ENCODE data around the gene EXOC4. TPM values are rescaled to one million over a fixed set of nuclear protein-coding genes. Genes with fewer than 3 reads are reported as not detected.

Gene EXOC4
- total RNA-seq, 1 donor from 2014 or later = 103 TPM

- H3K4me3 Mint-ChIP-seq = no peak overlapping the region
- H3K27ac Mint-ChIP-seq = no peak overlapping the region
- POLR2A ChIA-PET = no interaction called here
- intact Hi-C loops (cut with micrococcal nuclease) = no loop called here
- CTCF ChIA-PET = no interaction called here
- peaks cover 23% of the 10 kb centered on the region for H3K36me3 Mint-ChIP-seq (ENCODE audit: low read depth)
- TF ChIP-seq CTCF (IDR thresholded peaks at IDR 0.05) = no peak
- peaks cover 3% of the 10 kb centered on the region for H3K9me3 Mint-ChIP-seq
- ATAC-seq (ENCODE audit: low read depth) (no peak), DNase-seq (no peak)
- H3K4me1 Mint-ChIP-seq = peaks cover 4% of the 10 kb centered on the region
- H3K27me3 Mint-ChIP-seq = no peaks in the 10 kb centered on the region
Observed at GRCh38 chr7:133364959-133365690, 112.2 kb downstream of the EXOC4 start.

- peaks cover 4% of the 10 kb centered on the region for H3K4me1 Mint-ChIP-seq
- ChIA-PET POLR2A (no interaction called here), CTCF (no interaction called here)
- no peak for TF ChIP-seq CTCF (IDR thresholded peaks at IDR 0.05)
- intact Hi-C loops (cut with micrococcal nuclease) = no loop called here
- no peak overlapping the region for H3K4me3 Mint-ChIP-seq
- H3K27ac Mint-ChIP-seq = no peak overlapping the region
- no peaks in the 10 kb centered on the region for H3K27me3 Mint-ChIP-seq
- H3K9me3 Mint-ChIP-seq = peaks cover 3% of the 10 kb centered on the region
- DNase-seq = no peak
- ATAC-seq (ENCODE audit: low read depth) = no peak
- H3K36me3 Mint-ChIP-seq (ENCODE audit: low read depth) = peaks cover 17% of the 10 kb centered on the region
Observed at GRCh38 chr7:133365917-133366316, 113.0 kb downstream of the EXOC4 start.

- intact Hi-C loops (cut with micrococcal nuclease) = no loop called here
- no peaks in the 10 kb centered on the region for H3K27me3 Mint-ChIP-seq
- H3K36me3 Mint-ChIP-seq (ENCODE audit: low read depth) = peaks cover 8% of the 10 kb centered on the region
- H3K4me1 Mint-ChIP-seq = peaks cover 4% of the 10 kb centered on the region
- ChIA-PET POLR2A (interaction anchor here (0.6 kb wide), 1 partner anchor 114 kb away, joined by 4 read pairs; no protein-coding TSS in a partner anchor), CTCF (no interaction called here)
- no peak overlapping the region for H3K4me3 Mint-ChIP-seq
- no peak for TF ChIP-seq CTCF (IDR thresholded peaks at IDR 0.05)
- H3K27ac Mint-ChIP-seq = no peak overlapping the region
- no peaks in the 10 kb centered on the region for H3K9me3 Mint-ChIP-seq
- ATAC-seq (ENCODE audit: low read depth) = no peak
- DNase-seq = no peak
Observed at GRCh38 chr7:133367561-133367960, 114.7 kb downstream of the EXOC4 start.

- no peak for ATAC-seq (ENCODE audit: low read depth)
- intact Hi-C loops (cut with micrococcal nuclease) = no loop called here
- no peak for TF ChIP-seq CTCF (IDR thresholded peaks at IDR 0.05)
- no peak overlapping the region for H3K27ac Mint-ChIP-seq
- DNase-seq = no peak
- peaks cover 4% of the 10 kb centered on the region for H3K36me3 Mint-ChIP-seq (ENCODE audit: low read depth)
- no peaks in the 10 kb centered on the region for H3K9me3 Mint-ChIP-seq
- no peaks in the 10 kb centered on the region for H3K27me3 Mint-ChIP-seq
- POLR2A ChIA-PET = no interaction called here
- H3K4me3 Mint-ChIP-seq = no peak overlapping the region
- CTCF ChIA-PET = no interaction called here
- peaks cover 4% of the 10 kb centered on the region for H3K4me1 Mint-ChIP-seq
Observed at GRCh38 chr7:133369130-133369529, 116.3 kb downstream of the EXOC4 start.

- Mint-ChIP-seq H3K36me3 (ENCODE audit: low read depth) (peaks cover 21% of the 10 kb centered on the region), H3K4me1 (peaks cover 2% of the 10 kb centered on the region), H3K27ac (no peak overlapping the region), H3K9me3 (no peaks in the 10 kb centered on the region), H3K27me3 (no peaks in the 10 kb centered on the region), H3K4me3 (no peak overlapping the region)
- intact Hi-C loops (cut with micrococcal nuclease) = no loop called here
- POLR2A ChIA-PET = no interaction called here
- CTCF ChIA-PET = no interaction called here
- no peak for ATAC-seq (ENCODE audit: low read depth)
- no peak for DNase-seq
- TF ChIP-seq CTCF (IDR thresholded peaks at IDR 0.05) = no peak
Observed at GRCh38 chr7:133371616-133372015, 118.7 kb downstream of the EXOC4 start.

All from activated B cell treated with CpG ODN at 0.5 μM for 24 hours (primary cell).